SK-N-SH (cell line): ENCODE measurements around the gene RUNDC1. TPM values are rescaled to one million over a fixed set of nuclear protein-coding genes. Genes with fewer than 3 reads are reported as not detected.

Experiments
- CTCF ChIA-PET: fragments of 300-600, 350-600 bp; formaldehyde crosslinking; extraction: SDS; loops from one replicate; lab custom pipeline; 2021; lab: Yijun Ruan, JAX
- POLR2A ChIA-PET: fragments of 350-600 bp; sonication (Branson Sonifier 250); formaldehyde crosslinking; extraction: SDS; loops from one replicate; lab custom pipeline; 2020; ENCODE audit warnings: antibody characterized with exemption, inconsistent platforms; lab: Yijun Ruan, JAX
- DNase-seq: peaks from one replicate; pipeline ENCODE4 v3.0.0; 2012
- H2AFZ ChIP-seq: fragments of 200-600 bp; sonication (generic); 2 replicates; pipeline ENCODE4 v1.8.1; 2016; ENCODE audit warnings: antibody characterized with exemption, mild to moderate bottlenecking, low read depth
- H3F3A ChIP-seq: fragments of 200-600 bp; sonication (generic); replicated peaks from 2 replicates; pipeline ENCODE3; 2016; ENCODE audit warnings: antibody characterized with exemption, mild to moderate bottlenecking; ENCODE audit not compliant: insufficient read depth
- H3K27ac ChIP-seq, 2 experiments: fragments of 200-500 bp in 1 of 2; fragments of 200-600 bp in 1 of 2; sonication (Bioruptor generic) in 1 of 2; sonication (generic), shearing (Covaris generic) in 1 of 2; 2 replicates each; pipeline versions ENCODE4 v1.5.1 to v1.6.1; 2014 to 2016; ENCODE audit warnings: low read depth in 2 of 2, inconsistent platforms in 1 of 2, low read length in 1 of 2, mild to moderate bottlenecking in 1 of 2, mixed read lengths in 1 of 2
- H3K27me3 ChIP-seq: fragments of 200-600 bp; sonication (generic), shearing (Covaris generic); 2 replicates; pipeline ENCODE4 v1.6.1; 2016; ENCODE audit warnings: mixed run types; ENCODE audit not compliant: insufficient read depth
- H3K36me3 ChIP-seq, 2 experiments: fragments of 200-500 bp in 1 of 2; fragments of 200-600 bp in 1 of 2; sonication (Bioruptor generic) in 1 of 2; sonication (generic) in 1 of 2; replicated peaks in 1 of 2; 2 replicates each; pipeline versions ENCODE3 to v1.5.1; 2014 to 2016; ENCODE audit warnings: low read length in 1 of 2, mild to moderate bottlenecking in 1 of 2; ENCODE audit not compliant: insufficient read depth in 2 of 2, control insufficient read depth in 1 of 2
- H3K4me1 ChIP-seq, 2 experiments: fragments of 200-500 bp in 1 of 2; fragments of 200-600 bp in 1 of 2; sonication (Bioruptor generic) in 1 of 2; sonication (generic), shearing (Covaris generic) in 1 of 2; 2 replicates each; pipeline versions ENCODE4 v1.5.1 to v1.6.1; 2014 to 2016; ENCODE audit warnings: low read depth in 1 of 2, low read length in 1 of 2, mixed run types in 1 of 2; ENCODE audit not compliant: insufficient read depth in 2 of 2, control insufficient read depth in 1 of 2
- H3K4me2 ChIP-seq: fragments of 200-600 bp; sonication (generic), shearing (Covaris generic); 2 replicates; pipeline ENCODE4 v1.6.1; 2017; ENCODE audit warnings: mixed run types
- H3K4me3 ChIP-seq, 2 experiments: fragments of 200-500 bp in 1 of 2; fragments of 200-600 bp in 1 of 2; sonication (Bioruptor generic) in 1 of 2; sonication (generic), shearing (Covaris generic) in 1 of 2; 2 replicates each; pipeline versions ENCODE4 v1.5.1 to v1.8.1; 2014 to 2016; ENCODE audit warnings: low read depth in 2 of 2, inconsistent platforms in 1 of 2, low read length in 1 of 2, mild to moderate bottlenecking in 1 of 2, mixed read lengths in 1 of 2, moderate library complexity in 1 of 2
- H3K79me2 ChIP-seq: fragments of 200-600 bp; sonication (generic); 2 replicates; pipeline ENCODE4 v1.8.1; 2017; ENCODE audit warnings: mild to moderate bottlenecking; ENCODE audit not compliant: insufficient read depth
- H3K9ac ChIP-seq: fragments of 200-600 bp; sonication (generic); 2 replicates; pipeline ENCODE4 v1.6.1; 2017; ENCODE audit warnings: mixed run types
- H3K9me2 ChIP-seq: fragments of 200-600 bp; sonication (generic); 2 replicates; pipeline ENCODE4 v1.6.1; 2017; ENCODE audit warnings: mixed run types
- H3K9me3 ChIP-seq: fragments of 200-600 bp; sonication (generic); 2 replicates; pipeline ENCODE4 v1.6.1; 2017; ENCODE audit warnings: mixed run types, mild to moderate bottlenecking, moderate library complexity
- H4K20me1 ChIP-seq: fragments of 200-600 bp; sonication (generic); 2 replicates; pipeline ENCODE4 v1.6.1; 2017; ENCODE audit warnings: mild to moderate bottlenecking, mixed run types; ENCODE audit not compliant: insufficient read depth
- EZH2phosphoT487 ChIP-seq: fragments of 200-600 bp; sonication (generic); IDR thresholded peaks from 2 replicates; pipeline ENCODE4 v1.6.1; 2017; ENCODE audit warnings: low read depth, mixed run types, mild to moderate bottlenecking, antibody characterized with exemption, moderate library complexity, borderline replicate concordance
- FOSL2 ChIP-seq: IDR thresholded peaks from 2 replicates; pipeline ENCODE4 v1.4.0; 2012; ENCODE audit warnings: low read depth, mild to moderate bottlenecking, moderate library complexity, borderline replicate concordance
- GATA2 ChIP-seq: sonication (generic); formaldehyde crosslinking; IDR thresholded peaks from 2 replicates; pipeline ENCODE4 v1.5.0; 2020; ENCODE audit warnings: mild to moderate bottlenecking, missing genetic modification reagents
- JUND ChIP-seq: IDR thresholded peaks from 2 replicates; pipeline ENCODE4 v1.4.0; 2012
- MEF2A ChIP-seq: IDR thresholded peaks from 2 replicates; pipeline ENCODE4 v1.4.0; 2012; ENCODE audit warnings: low read depth, borderline replicate concordance
- NFIC ChIP-seq: IDR thresholded peaks from 2 replicates; pipeline ENCODE4 v1.4.0; 2012; ENCODE audit warnings: borderline replicate concordance
- NRF1 ChIP-seq: IDR thresholded peaks from 2 replicates; pipeline ENCODE4 v1.6.1; 2012; ENCODE audit warnings: low read depth, mild to moderate bottlenecking, low read length
- POLR2AphosphoS5 ChIP-seq: IDR thresholded peaks from 2 replicates; pipeline ENCODE4 v1.6.1; 2012; ENCODE audit warnings: low read depth, low read length
- RAD21 ChIP-seq: IDR thresholded peaks from 2 replicates; pipeline ENCODE4 v1.6.1; 2012; ENCODE audit warnings: mild to moderate bottlenecking, low read length
- RCOR1 ChIP-seq: fragments of 150-350 bp; IDR thresholded peaks from 2 replicates; pipeline ENCODE4 v1.6.1; 2017; ENCODE audit warnings: antibody characterized with exemption, low read length
- RXRA ChIP-seq: IDR thresholded peaks from 2 replicates; pipeline ENCODE4 v1.4.0; 2012; ENCODE audit warnings: low read depth, mild to moderate bottlenecking, borderline replicate concordance
- SMC3 ChIP-seq: IDR thresholded peaks from 2 replicates; pipeline ENCODE4 v1.6.1; 2012; ENCODE audit warnings: low read depth, low read length, improper control_type of control experiment
- TCF12 ChIP-seq: IDR thresholded peaks from 2 replicates; pipeline ENCODE4 v1.4.0; 2012
- TEAD4 ChIP-seq: IDR thresholded peaks from 2 replicates; pipeline ENCODE4 v1.4.0; 2012; ENCODE audit warnings: mild to moderate bottlenecking, borderline replicate concordance; ENCODE audit not compliant: insufficient read depth
- YY1 ChIP-seq: IDR thresholded peaks from 2 replicates; pipeline ENCODE4 v1.4.0; 2012; ENCODE audit warnings: low read depth, mild to moderate bottlenecking
- WGBS: methylation state at CpG from one replicate; pipeline ENCODE4 v1.1.6; 2017; ENCODE audit warnings: low lambda C conversion rate; 5-methylcytosine and 5-hydroxymethylcytosine counted together
- polyA plus RNA-seq, 3 experiments: library from polyadenylated mRNA; depleted of rRNA; stranded (reverse); fragments of >200 nt; gene quantifications; 2 replicates each; pipeline ENCODE4 v1.2.3, GENCODE V29; 2012
- TF ChIP-seq, protein P1 (sequence below): fragments of 200-600 bp; sonication (generic); IDR thresholded peaks from 2 replicates; pipeline ENCODE4 v1.6.1; 2017; ENCODE audit warnings: antibody characterized with exemption, mild to moderate bottlenecking, moderate library complexity
- TF ChIP-seq, protein P2 (sequence below): IDR thresholded peaks from 2 replicates; pipeline ENCODE4 v1.4.0; 2012; ENCODE audit warnings: low read depth
- TF ChIP-seq, protein P3 (sequence below): fragments of 150-350 bp; IDR thresholded peaks from 2 replicates; pipeline ENCODE4 v1.6.1; 2016; ENCODE audit warnings: mild to moderate bottlenecking, low read depth, low read length
- TF ChIP-seq, protein P4 (sequence below): IDR thresholded peaks from 2 replicates; pipeline ENCODE4; 2012
- TF ChIP-seq, protein P5 (sequence below): fragments of 150-350 bp; IDR thresholded peaks from 2 replicates; pipeline ENCODE4 v1.6.1; 2017; ENCODE audit warnings: antibody characterized with exemption, low read length, low read depth, borderline replicate concordance
- TF ChIP-seq, protein P6 (sequence below): IDR thresholded peaks from 2 replicates; pipeline ENCODE4 v1.4.0; 2012; ENCODE audit warnings: low read depth, borderline replicate concordance

The RUNDC1 gene
- polyA plus RNA-seq, 1 of the 3 experiments (the other 2 are of a cell fraction) = 9.0 TPM

DNA sequence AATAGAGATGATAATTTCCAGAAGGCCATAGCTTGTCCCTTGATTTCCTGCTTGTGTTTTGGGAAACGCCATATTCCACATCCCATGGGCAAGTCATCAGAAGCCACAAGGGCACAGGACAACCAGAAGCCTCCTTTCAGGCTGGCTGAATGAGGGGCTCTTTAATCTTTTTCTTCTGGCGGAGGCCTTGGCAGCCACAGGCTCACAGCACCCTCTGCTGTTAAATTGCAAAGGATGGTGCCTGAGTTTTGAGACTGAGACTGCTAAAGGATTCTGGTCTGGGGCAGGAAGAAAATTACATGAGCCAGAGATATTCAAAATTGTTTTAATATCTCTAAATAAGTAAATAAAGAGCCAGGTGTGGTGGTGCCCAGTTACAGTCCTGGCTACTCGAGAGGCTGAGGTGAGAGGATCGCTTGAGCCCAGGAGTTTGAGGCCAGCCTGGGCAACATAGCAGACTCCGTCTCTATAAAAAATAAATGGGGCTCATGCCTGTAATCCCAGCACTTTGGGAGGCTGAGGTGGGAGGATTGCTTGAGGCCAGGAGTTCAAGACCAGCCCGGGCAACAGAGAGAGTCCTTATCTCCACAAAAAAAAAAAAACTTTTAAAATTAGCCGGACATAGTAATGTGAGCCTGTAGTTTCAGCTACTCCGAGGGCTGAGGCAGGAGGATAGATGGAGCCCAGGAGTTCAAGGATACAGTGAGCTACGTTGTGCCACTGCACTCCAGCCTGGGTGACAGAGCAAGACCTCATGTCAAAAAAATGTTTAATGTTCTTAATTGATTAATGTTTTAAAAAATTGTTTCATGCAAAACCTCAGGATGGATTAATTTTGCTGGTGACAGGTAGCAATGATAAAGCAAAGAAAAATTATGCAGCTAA is 42.4 kb upstream of the RUNDC1 start:
- peak; percentile 68 for DNase-seq
- WGBS = 25% methylated on average over 9 of the region's 9 CpGs
- Histone ChIP-seq H4K20me1 (no peaks in the 10 kb centered on the region), H3K27me3 (peaks cover 4% of the 10 kb centered on the region; the same call in 1 of the 2 replicates), H3K4me3 (no peak overlapping the region; a peak in 1 of 4 replicates), H3K9me3 (no peaks in the 10 kb centered on the region), H3K79me2 (no peaks in the 10 kb centered on the region), H3F3A (no peaks in the 10 kb centered on the region), H3K27ac (no peak overlapping the region), H3K4me1 (no peaks in the 10 kb centered on the region), H3K36me3 (no peaks in the 10 kb centered on the region), H2AFZ (no peak overlapping the region), H3K9ac (no peak overlapping the region), H3K9me2 (no peaks in the 10 kb centered on the region), H3K4me2 (no peak overlapping the region)
- POLR2A ChIA-PET = interaction anchor here (0.7 kb wide), 1 partner anchor 892 kb away, joined by 3 read pairs; no protein-coding TSS in a partner anchor
- TF ChIP-seq RXRA (no peak), TCF12 (no peak), RAD21 (peak; percentile 88), TEAD4 (no peak), SMC3 (peak; percentile 83), NRF1 (0 out of 2 replicates have a peak, but pooled peaks have one; percentile 4), JUND (no peak), MEF2A (no peak)
- TF ChIP-seq, protein P1, sequence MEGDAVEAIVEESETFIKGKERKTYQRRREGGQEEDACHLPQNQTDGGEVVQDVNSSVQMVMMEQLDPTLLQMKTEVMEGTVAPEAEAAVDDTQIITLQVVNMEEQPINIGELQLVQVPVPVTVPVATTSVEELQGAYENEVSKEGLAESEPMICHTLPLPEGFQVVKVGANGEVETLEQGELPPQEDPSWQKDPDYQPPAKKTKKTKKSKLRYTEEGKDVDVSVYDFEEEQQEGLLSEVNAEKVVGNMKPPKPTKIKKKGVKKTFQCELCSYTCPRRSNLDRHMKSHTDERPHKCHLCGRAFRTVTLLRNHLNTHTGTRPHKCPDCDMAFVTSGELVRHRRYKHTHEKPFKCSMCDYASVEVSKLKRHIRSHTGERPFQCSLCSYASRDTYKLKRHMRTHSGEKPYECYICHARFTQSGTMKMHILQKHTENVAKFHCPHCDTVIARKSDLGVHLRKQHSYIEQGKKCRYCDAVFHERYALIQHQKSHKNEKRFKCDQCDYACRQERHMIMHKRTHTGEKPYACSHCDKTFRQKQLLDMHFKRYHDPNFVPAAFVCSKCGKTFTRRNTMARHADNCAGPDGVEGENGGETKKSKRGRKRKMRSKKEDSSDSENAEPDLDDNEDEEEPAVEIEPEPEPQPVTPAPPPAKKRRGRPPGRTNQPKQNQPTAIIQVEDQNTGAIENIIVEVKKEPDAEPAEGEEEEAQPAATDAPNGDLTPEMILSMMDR = peak; percentile 76
- CTCF ChIA-PET = interaction anchor here (0.5 to 4.5 kb wide), 21 partner anchors 9 to 466 kb away, joined by 3 to 34 read pairs (median 3); partner anchors contain the start of genes AOC2, BECN1, PSMC3IP and RPL27

DNA sequence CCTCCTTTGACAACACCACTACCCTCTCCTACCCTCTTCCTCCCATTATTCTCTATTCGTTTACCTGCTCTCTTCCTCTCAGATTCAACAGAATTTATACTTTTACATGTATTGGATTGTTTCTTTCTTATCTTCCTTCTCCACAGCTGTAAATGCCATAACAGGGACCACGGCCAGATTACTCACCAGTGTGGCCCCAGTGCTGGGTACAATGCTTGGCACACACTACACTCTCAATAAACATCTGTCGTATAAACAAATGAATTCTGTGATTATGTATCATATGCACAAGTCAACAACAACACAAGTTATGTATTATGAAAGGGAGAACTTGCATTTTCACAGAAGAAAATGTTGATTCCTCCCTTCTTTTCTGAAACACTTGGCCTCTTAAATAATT is 36.2 kb upstream of the RUNDC1 start:
- H4K20me1 ChIP-seq = no peaks in the 10 kb centered on the region
- 53% methylated on average over 3 of the region's 3 CpGs for WGBS
- H3K9me2 ChIP-seq = no peaks in the 10 kb centered on the region
- H3K36me3 ChIP-seq = peaks cover 0 to 1% of the 10 kb centered on the region in 2 experiments
- H3K4me2 ChIP-seq = no peak overlapping the region
- no peak for DNase-seq
- no peak overlapping the region for H2AFZ ChIP-seq
- no peaks in the 10 kb centered on the region for H3K79me2 ChIP-seq
- H3K4me3 ChIP-seq = no peak overlapping the region
- no peaks in the 10 kb centered on the region; the same call in 1 of the 2 replicates for H3K27me3 ChIP-seq
- H3F3A ChIP-seq = peaks cover 3% of the 10 kb centered on the region
- ChIA-PET POLR2A (interaction anchor here (0.6 kb wide), 1 partner anchor 17 kb away, joined by 3 read pairs; no protein-coding TSS in a partner anchor), CTCF (no interaction called here)
- H3K9ac ChIP-seq = no peak overlapping the region
- H3K9me3 ChIP-seq = no peaks in the 10 kb centered on the region
- H3K4me1 ChIP-seq = no peaks in the 10 kb centered on the region
- no peak overlapping the region for H3K27ac ChIP-seq
- TF ChIP-seq GATA2 = no peak
- TF ChIP-seq, protein P2, sequence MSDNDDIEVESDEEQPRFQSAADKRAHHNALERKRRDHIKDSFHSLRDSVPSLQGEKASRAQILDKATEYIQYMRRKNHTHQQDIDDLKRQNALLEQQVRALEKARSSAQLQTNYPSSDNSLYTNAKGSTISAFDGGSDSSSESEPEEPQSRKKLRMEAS = no peak
- TF ChIP-seq JUND = no peak
- no peak for TF ChIP-seq RAD21
- no peak for TF ChIP-seq TCF12
- TF ChIP-seq, protein P3, sequence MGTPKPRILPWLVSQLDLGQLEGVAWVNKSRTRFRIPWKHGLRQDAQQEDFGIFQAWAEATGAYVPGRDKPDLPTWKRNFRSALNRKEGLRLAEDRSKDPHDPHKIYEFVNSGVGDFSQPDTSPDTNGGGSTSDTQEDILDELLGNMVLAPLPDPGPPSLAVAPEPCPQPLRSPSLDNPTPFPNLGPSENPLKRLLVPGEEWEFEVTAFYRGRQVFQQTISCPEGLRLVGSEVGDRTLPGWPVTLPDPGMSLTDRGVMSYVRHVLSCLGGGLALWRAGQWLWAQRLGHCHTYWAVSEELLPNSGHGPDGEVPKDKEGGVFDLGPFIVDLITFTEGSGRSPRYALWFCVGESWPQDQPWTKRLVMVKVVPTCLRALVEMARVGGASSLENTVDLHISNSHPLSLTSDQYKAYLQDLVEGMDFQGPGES = no peak
- TF ChIP-seq YY1 = no peak
- no peak for TF ChIP-seq TEAD4
- no peak for TF ChIP-seq NRF1
- no peak for TF ChIP-seq NFIC
- TF ChIP-seq FOSL2 = no peak
- TF ChIP-seq, protein P4, sequence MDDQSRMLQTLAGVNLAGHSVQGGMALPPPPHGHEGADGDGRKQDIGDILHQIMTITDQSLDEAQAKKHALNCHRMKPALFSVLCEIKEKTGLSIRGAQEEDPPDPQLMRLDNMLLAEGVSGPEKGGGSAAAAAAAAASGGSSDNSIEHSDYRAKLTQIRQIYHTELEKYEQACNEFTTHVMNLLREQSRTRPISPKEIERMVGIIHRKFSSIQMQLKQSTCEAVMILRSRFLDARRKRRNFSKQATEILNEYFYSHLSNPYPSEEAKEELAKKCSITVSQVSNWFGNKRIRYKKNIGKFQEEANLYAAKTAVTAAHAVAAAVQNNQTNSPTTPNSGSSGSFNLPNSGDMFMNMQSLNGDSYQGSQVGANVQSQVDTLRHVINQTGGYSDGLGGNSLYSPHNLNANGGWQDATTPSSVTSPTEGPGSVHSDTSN = no peak
- TF ChIP-seq, protein P5, sequence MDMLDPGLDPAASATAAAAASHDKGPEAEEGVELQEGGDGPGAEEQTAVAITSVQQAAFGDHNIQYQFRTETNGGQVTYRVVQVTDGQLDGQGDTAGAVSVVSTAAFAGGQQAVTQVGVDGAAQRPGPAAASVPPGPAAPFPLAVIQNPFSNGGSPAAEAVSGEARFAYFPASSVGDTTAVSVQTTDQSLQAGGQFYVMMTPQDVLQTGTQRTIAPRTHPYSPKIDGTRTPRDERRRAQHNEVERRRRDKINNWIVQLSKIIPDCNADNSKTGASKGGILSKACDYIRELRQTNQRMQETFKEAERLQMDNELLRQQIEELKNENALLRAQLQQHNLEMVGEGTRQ = no peak
- no peak for TF ChIP-seq RCOR1
- TF ChIP-seq, protein P6, sequence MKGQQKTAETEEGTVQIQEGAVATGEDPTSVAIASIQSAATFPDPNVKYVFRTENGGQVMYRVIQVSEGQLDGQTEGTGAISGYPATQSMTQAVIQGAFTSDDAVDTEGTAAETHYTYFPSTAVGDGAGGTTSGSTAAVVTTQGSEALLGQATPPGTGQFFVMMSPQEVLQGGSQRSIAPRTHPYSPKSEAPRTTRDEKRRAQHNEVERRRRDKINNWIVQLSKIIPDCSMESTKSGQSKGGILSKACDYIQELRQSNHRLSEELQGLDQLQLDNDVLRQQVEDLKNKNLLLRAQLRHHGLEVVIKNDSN = no peak
- no peak for TF ChIP-seq POLR2AphosphoS5
- TF ChIP-seq EZH2phosphoT487 = no peak
